GM12865 (cell line): ENCODE data around the gene NBEA.

Experiments
- DNase-seq: peaks from one replicate; pipeline ENCODE4 v3.0.0; 2010; ENCODE audit warnings: low read depth
- H3K4me3 ChIP-seq: 2 replicates; pipeline ENCODE4 v1.5.1; 2011; ENCODE audit warnings: mild to moderate bottlenecking, low read depth, low read length, control low read depth
- TF ChIP-seq, protein P1 (sequence below): IDR thresholded peaks from 2 replicates; pipeline ENCODE4 v1.5.1; 2011; ENCODE audit warnings: low read length, control low read depth, low read depth, inconsistent platforms; ENCODE audit not compliant: insufficient read depth; ENCODE audit errors: missing control alignments

NBEA gene

DNA sequence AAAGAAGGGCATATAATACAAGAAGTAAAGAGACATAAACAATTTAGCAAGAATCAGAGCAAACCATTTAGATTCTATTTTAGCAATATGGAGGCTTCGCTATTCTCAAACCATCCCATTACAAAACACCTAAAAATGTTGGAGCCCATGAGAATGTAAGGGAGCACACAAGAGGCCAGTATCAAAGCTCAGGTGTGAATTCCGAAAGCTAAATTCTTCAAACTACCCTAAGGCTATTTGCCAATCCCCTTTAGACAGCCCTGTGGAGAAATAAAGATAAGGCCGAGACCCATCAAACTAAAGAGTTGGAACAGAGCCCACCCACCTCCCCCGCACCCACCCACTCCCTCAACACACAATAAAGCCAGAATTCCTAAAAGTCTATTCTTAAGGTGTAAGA lies 745.3 kb downstream of the NBEA start:
- H3K4me3 ChIP-seq: no peak overlapping the region
- DNase-seq: no peak
- TF ChIP-seq, protein P1, sequence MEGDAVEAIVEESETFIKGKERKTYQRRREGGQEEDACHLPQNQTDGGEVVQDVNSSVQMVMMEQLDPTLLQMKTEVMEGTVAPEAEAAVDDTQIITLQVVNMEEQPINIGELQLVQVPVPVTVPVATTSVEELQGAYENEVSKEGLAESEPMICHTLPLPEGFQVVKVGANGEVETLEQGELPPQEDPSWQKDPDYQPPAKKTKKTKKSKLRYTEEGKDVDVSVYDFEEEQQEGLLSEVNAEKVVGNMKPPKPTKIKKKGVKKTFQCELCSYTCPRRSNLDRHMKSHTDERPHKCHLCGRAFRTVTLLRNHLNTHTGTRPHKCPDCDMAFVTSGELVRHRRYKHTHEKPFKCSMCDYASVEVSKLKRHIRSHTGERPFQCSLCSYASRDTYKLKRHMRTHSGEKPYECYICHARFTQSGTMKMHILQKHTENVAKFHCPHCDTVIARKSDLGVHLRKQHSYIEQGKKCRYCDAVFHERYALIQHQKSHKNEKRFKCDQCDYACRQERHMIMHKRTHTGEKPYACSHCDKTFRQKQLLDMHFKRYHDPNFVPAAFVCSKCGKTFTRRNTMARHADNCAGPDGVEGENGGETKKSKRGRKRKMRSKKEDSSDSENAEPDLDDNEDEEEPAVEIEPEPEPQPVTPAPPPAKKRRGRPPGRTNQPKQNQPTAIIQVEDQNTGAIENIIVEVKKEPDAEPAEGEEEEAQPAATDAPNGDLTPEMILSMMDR: no peak

DNA sequence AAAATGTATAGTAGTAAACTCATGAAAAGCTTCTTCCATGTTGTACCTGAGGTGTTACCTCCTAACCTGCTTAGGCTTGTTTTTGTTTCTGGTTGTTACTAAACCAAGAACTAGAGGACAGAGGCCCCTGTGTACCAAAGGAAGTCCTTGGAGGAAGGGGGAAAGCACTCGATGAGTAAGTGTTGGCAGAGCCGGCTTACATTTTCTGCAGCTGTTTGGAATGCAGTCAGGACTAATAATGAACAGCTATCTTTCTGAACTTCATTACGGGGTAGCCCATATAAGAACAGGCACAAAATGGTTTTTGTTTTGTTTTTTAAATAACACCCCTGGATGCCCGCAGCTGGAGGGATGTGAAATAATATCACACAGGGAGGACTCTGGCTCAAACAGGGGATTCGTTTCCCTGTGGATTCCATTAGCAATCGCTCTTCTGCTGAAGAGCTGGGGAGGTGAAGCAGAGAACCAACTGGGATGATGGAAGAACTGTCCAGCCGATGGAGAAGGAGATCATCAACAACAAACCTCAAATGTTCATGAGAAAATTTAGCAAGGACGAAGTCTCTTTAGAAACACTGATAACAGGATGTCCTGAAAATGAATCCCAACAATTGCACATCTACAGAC lies 748.6 kb downstream of the NBEA start:
- no peak overlapping the region for H3K4me3 ChIP-seq
- TF ChIP-seq, protein P1: no peak
- DNase-seq: no peak

DNA sequence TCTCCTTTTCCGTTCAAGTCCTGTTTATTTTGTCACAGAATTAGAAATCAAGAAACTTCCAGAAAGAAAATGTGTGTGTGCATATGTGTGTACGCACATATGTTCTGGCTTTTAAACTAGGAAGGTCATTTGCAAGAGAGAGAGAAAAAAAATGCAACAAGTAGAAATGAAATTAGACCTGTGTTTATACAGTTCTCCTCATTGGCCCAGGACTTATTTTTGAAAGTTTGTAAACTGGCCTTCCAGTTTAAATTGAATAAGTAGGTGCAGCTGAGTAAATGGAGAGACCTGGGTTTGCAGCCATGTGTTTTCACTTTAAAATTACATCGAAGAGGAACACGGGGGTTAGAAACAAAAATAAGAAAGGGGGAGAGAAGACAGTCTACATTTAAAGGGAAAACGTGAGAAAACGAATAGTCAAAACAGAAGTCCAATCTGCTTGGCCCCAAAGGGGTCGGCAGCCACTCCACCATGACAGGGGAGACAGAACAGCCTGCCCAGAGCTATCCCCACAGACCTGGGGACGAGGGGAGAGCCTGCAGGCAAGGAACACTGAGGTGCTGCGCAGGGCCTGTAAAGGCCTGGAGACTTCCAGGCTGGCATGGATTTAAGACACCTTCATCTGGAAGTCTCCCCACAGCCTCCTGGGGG lies 751.2 kb downstream of the NBEA start:
- DNase-seq: no peak
- TF ChIP-seq, protein P1: no peak
- no peak overlapping the region for H3K4me3 ChIP-seq

DNA sequence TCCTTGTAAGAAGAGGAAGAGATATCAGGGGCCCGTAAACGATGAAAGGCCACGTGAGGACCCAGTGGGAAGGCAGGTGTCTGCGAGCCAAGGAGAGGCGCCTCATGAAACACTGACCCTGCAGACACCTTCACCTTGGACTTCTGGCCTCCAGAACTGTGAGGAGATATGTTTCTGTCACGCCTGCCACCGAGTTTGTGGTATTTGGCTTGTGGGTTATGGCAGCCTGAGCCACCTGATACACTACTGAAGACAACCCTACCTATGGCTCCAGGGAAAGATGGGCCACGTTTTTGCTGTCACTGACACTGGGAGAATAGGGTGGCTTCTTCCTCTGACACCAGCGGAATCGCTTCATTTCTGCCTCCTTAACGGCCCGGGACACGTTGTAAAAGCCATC lies 752.0 kb downstream of the NBEA start:
- H3K4me3 ChIP-seq: no peak overlapping the region
- no peak for DNase-seq
- TF ChIP-seq, protein P1: no peak

DNA sequence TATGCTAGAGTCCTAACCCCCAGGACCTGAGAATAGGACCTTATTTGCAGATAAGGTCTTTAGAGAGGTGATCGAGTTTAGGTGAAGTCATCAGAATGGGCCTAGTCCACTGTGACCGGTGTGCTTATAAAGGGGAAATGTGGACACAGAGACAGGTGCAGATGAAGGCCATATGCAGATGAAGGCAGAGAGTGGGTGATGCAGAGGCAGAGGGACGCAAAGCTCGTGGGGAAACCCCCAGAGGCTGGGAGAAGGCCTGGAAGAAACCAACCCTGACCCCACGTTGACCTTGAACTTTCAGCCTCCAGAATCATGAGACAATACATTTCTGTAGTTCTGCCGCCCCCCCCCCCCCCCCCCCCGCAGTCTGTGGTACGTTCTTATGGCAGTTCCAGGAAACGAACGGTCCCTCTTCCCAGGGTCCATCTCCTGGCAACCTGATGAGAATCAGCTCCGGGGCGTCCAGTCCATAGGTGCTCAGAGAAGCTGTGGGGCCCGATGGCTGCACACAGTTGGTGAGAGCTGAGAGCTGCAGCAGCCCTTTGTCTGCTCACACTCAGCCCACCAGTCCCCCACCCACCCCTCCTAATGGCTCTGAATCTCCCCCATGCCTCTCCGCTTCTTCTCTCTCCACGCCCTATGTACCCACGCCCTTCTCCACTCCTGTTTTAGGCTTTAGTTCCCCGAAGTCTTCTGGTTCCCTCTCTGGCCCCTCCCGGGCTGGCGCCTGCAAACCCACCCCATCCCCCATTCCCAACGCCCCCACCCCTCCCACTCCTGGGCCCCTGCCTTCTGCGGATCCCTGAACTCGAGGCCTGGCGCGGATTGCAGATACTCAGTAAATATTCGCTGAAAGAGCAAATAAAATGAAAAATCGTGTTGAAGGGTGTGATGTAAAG lies 752.7 kb downstream of the NBEA start:
- H3K4me3 ChIP-seq: no peak overlapping the region
- DNase-seq: peak; percentile 4
- TF ChIP-seq, protein P1: no peak

DNA sequence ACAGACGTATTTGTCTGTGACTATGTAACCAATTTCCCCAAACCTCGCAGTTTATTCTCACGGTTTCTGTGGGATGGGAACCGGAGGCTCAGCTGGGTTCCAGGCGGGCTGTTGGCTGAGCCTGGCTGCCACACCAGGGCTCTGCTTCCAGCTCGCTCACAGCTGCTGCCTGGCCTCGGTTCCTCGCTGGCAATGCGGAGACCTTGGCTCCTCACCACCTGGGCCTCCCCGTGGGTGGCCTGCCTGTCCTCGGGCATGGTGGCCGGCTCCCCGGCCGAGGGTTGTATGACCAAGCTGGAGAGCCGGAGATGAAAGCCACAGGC lies 753.3 kb downstream of the NBEA start:
- H3K4me3 ChIP-seq: no peak overlapping the region
- TF ChIP-seq, protein P1: no peak
- no peak for DNase-seq
